ENCODE measurements around the gene SCAI.
A peak's percentile ranks its signal among the peaks of the same experiment; 100 is the strongest.
"Not testable (repeated sequence)": the region's sequence is repeated elsewhere in the genome, so short reads cannot be mapped to it uniquely, and the experiment has no call there.

Gene SCAI

DNA sequence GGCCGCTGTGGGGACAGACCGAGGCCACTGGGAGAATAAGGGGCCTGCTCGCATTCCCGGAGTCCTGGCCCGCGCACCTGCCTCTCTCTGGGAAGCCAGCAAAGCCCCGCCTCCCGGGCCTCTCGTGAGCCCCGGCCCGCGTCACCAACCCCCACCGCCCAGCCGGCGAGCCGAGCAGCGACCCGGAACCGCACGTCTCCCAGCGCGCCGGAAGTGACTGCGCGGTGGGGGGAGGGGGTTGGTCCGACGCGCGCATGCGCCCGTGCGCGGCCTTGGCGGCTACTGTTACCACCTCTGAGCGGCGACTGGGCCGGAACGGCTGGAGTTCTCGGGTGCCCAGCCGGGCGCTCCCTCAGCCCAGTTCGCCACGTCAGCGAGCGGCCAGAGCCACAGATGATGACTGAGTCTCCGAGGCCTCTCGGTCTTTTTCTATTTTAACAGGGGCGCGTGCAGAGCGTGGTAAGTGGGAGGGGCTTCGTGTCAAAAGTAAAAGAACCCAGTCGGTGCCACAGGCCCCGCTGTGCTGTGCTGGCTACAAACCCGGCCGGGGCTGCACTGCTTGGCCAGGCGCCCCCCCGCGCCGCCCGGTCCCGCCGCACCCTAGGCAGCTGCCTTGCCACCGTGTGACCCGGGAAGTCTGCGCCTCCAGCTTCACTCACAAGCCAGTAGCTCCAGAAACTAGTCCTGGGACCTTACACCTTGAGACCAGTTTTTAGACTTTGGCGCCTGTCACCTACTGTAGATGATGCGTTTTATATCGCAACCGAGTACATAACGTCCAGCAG lies 202.2 kb downstream of the SCAI start, which contains the start of gene GOLGA1:
TSS of gene GOLGA1 (minus strand) at position 190 of the 785 bp plus-strand sequence. CDS start 2,372 bp downstream, outside the sequence.
- peak; percentile 98 for DNase-seq

- DNase-seq, result no peak
These were observed 202.8 kb downstream of the SCAI start for GRCh38 chr9:124940521-124940893.

DNA sequence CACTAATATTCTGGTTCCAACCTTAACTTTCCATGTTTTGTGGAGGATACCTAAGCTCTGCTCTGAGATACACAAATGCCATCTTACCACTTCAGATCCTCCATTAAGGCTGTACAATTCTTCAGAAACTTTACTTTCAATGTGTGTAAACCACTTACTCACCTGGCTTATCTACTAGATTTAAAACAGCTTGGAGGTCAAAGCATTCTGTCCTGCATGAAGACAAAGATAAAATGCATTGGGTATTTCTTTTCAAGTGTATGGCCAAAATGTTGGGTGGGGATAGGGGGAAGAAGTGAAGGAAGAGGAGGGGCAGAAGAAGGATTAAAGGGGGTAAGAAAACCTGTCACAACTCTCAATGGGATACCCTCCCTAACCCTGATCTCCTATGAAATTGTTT lies 203.4 kb downstream of the SCAI start:
- no peak for DNase-seq

DNA sequence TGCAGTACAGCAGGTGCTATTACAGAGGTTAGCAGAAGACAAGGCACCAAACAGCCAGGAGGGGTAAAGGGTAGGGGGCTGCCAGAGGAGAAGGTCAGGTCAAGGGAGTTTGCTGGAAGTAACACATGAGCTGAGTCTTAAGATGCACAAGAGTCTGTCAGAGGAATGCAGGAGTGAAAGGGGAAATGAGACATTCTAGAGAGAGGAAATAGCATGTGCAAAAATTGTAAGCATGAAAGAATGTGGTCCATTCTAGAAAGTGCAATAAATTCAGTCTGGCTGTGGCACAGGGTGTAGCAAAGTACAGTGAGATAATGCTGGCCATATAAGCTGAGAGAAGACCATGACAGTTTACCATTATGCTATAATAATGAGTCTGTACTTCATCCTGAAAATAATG lies 209.0 kb downstream of the SCAI start:
- no peak for DNase-seq

DNA sequence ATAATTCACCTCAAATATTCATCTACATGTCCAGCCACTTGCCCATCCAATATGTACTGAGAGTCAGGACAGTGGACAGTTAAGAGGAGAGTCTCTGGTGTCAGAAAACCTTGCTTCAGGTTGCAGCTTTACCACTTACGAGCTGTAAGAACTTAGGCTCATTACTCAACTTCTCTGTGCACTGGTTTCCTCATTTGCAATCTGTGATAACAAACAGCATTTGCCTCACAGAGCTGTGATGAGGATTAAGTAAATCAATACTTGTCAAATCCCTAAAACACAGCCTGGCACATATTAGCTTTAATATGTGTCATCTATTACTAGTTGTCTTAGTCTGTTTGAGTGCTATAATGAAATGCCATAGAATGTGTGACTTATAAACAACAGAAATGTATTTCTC lies 211.0 kb downstream of the SCAI start:
- no peak for DNase-seq

GRCh38 chr9:124929464-124929863 lies 213.9 kb downstream of the SCAI start:
- no peak for DNase-seq

- DNase-seq, result no peak
These were observed 215.2 kb downstream of the SCAI start for GRCh38 chr9:124928116-124928515.

DNA sequence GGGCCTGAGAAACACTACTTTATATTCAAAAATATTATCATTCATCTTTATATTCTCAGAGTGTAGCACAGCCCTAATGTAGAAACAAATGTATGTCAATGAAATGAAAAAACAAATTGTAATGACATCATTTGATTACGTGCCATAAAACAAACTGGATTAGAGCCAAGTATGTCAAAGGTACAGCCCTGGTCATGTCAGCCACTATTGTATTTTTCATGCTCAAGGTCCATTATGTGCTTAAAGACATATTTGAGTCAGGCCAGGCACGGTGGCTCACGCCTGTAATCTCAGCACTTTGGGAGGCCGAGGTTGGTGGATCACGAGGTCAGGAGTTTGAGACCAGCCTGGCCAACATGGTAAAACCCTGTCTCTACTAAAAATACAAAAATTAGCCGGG lies 222.9 kb downstream of the SCAI start:
- DNase-seq, result not testable (repeated sequence)

GRCh38 chr9:124914753-124915405 lies 228.4 kb downstream of the SCAI start:
- no peak for DNase-seq

- no peak for DNase-seq
These were observed 229.9 kb downstream of the SCAI start for GRCh38 chr9:124913378-124913777.

GRCh38 chr9:124911766-124912165 lies 231.6 kb downstream of the SCAI start:
- DNase-seq, result no peak

GRCh38 chr9:124908098-124908497 lies 235.2 kb downstream of the SCAI start:
- DNase-seq, result no peak

GRCh38 chr9:124906966-124907365 lies 236.4 kb downstream of the SCAI start:
- DNase-seq, result no peak

GRCh38 chr9:124899845-124900244 lies 243.5 kb downstream of the SCAI start:
- DNase-seq, result no peak

GRCh38 chr9:124897570-124898460 lies 245.5 kb downstream of the SCAI start:
- DNase-seq, result no peak

- no peak for DNase-seq
These were observed 248.6 kb downstream of the SCAI start for GRCh38 chr9:124894741-124895170.

GRCh38 chr9:124894035-124894740 lies 249.1 kb downstream of the SCAI start:
- DNase-seq, result no peak

Data from left hindlimb (tissue), 1 donor.